Neural progenitor cell (in vitro differentiated cells): Measurements from ENCODE around the gene TEAD1. TPM values are rescaled to one million over a fixed set of nuclear protein-coding genes. Genes with fewer than 3 reads are reported as not detected.

Experiments
- DNase-seq: peaks from one replicate; pipeline ENCODE4 v3.0.0-alpha.2; 2016; ENCODE audit warnings: low spot score
- H2AFZ ChIP-seq: fragments of 200-600 bp; sonication (generic); replicated peaks from 2 replicates; pipeline ENCODE4 v1.6.1; 2016; ENCODE audit warnings: antibody characterized with exemption
- H3F3A ChIP-seq: fragments of 200-600 bp; sonication (generic); 2 replicates; pipeline ENCODE4 v1.6.1; 2016; ENCODE audit warnings: antibody characterized with exemption, low read depth
- H3K27ac ChIP-seq: fragments of 200-600 bp; sonication (generic); 2 replicates; pipeline ENCODE4 v1.5.1; 2016; ENCODE audit warnings: mild to moderate bottlenecking
- H3K27me3 ChIP-seq: fragments of 200-600 bp; sonication (generic); 2 replicates; pipeline ENCODE4 v1.6.1; 2016; ENCODE audit warnings: mild to moderate bottlenecking, moderate library complexity
- H3K36me3 ChIP-seq: fragments of 200-600 bp; sonication (generic); 2 replicates; pipeline ENCODE4 v1.5.1; 2016
- H3K4me1 ChIP-seq: fragments of 200-600 bp; sonication (generic); 2 replicates; pipeline ENCODE4 v1.6.1; 2016; ENCODE audit warnings: mixed run types
- H3K4me2 ChIP-seq: fragments of 200-600 bp; sonication (generic); 2 replicates; pipeline ENCODE4 v1.6.1; 2016
- H3K4me3 ChIP-seq: fragments of 200-600 bp; sonication (generic); 2 replicates; pipeline ENCODE4 v1.5.1; 2016
- H3K79me2 ChIP-seq: fragments of 200-600 bp; sonication (generic); 2 replicates; pipeline ENCODE4 v1.6.1; 2016; ENCODE audit warnings: low read depth
- H3K9ac ChIP-seq: fragments of 200-600 bp; sonication (generic); 2 replicates; pipeline ENCODE4 v1.6.1; 2016
- H3K9me3 ChIP-seq: fragments of 200-600 bp; sonication (generic); 2 replicates; pipeline ENCODE4 v1.5.1; 2016; ENCODE audit warnings: low read depth
- H4K20me1 ChIP-seq: fragments of 200-600 bp; sonication (generic); 2 replicates; pipeline ENCODE4 v1.6.1; 2016; ENCODE audit warnings: low read depth
- H3K27ac Mint-ChIP-seq: 3 replicates; pipeline ENCODE4 v1.8.0; 2021; ENCODE audit warnings: mixed read lengths
- H3K27me3 Mint-ChIP-seq: 2 replicates; pipeline ENCODE4 v1.8.0; 2022; ENCODE audit warnings: low read depth, mild to moderate bottlenecking, inconsistent platforms, moderate library complexity, mixed read lengths; ENCODE audit not compliant: insufficient read depth
- H3K36me3 Mint-ChIP-seq: 3 replicates; pipeline ENCODE4 v1.8.0; 2021; ENCODE audit warnings: mixed read lengths
- H3K4me1 Mint-ChIP-seq: 3 replicates; pipeline ENCODE4 v1.8.0; 2021; ENCODE audit warnings: mixed read lengths
- H3K4me3 Mint-ChIP-seq: 3 replicates; pipeline ENCODE4 v1.8.0; 2021; ENCODE audit warnings: mild to moderate bottlenecking, moderate library complexity, mixed read lengths
- H3K9me3 Mint-ChIP-seq: 3 replicates; pipeline ENCODE4 v1.8.0; 2020; ENCODE audit warnings: mixed read lengths
- CTCF ChIP-seq: fragments of 200-600 bp; sonication (generic); IDR thresholded peaks from 2 replicates; pipeline ENCODE4 v1.5.1; 2017; ENCODE audit warnings: antibody characterized with exemption, mild to moderate bottlenecking
- EZH2 ChIP-seq: fragments of 200-600 bp; sonication (generic); IDR thresholded peaks from 2 replicates; pipeline ENCODE4 v1.6.1; 2017; ENCODE audit warnings: antibody characterized with exemption, mild to moderate bottlenecking, moderate library complexity
- EZH2phosphoT487 ChIP-seq: fragments of 200-600 bp; sonication (generic); IDR thresholded peaks from 2 replicates; pipeline ENCODE4 v1.6.1; 2017; ENCODE audit warnings: antibody characterized with exemption
- total RNA-seq: library from RNA; depleted of rRNA; stranded (reverse); fragments of >200 nt; gene quantifications from 2 replicates; pipeline ENCODE4 v1.2.3, GENCODE V29; 2015; ENCODE audit warnings: low replicate concordance

TEAD1 gene
- total RNA-seq, 1 donor from 2014 or later: 98.3 TPM

DNA sequence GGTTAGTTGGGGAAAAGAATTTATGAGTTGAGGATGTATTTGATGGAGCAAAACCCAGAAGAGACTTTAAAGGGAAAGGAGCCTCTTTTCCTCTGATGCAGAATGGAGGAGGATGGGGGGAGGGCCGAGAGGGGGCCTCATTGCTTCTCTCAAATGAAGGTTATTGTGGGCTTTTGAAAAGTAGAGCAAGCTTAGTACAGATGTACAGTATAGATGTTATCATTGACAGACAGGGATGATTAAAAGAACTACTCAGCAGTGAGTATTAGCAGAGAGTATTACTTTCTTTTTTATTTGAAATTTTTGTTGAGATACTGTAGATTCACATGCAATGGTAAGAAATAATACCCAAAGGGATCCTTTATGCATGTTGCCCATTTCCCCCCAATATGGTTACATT is 98.1 kb downstream of the TEAD1 start:
- TF ChIP-seq CTCF (no peak), EZH2 (no peak), EZH2phosphoT487 (no peak)
- no peak overlapping the region for H3K27ac ChIP-seq
- H3K4me3 ChIP-seq: no peak overlapping the region
- H3K27ac Mint-ChIP-seq: no peak overlapping the region
- no peak overlapping the region for H3K9ac ChIP-seq
- H3K36me3 Mint-ChIP-seq: peaks cover 25% of the 10 kb centered on the region
- no peaks in the 10 kb centered on the region for H3K27me3 ChIP-seq
- peaks cover 6% of the 10 kb centered on the region for H3K27me3 Mint-ChIP-seq
- H3K4me1 ChIP-seq: peaks cover 13% of the 10 kb centered on the region
- peaks cover 21% of the 10 kb centered on the region for H3K4me1 Mint-ChIP-seq
- H3K9me3 Mint-ChIP-seq: no peaks in the 10 kb centered on the region
- H3K9me3 ChIP-seq: no peaks in the 10 kb centered on the region
- peaks cover 99% of the 10 kb centered on the region for H4K20me1 ChIP-seq
- no peak overlapping the region for H2AFZ ChIP-seq
- DNase-seq: no peak
- H3K4me2 ChIP-seq: no peak overlapping the region
- H3F3A ChIP-seq: no peaks in the 10 kb centered on the region
- H3K79me2 ChIP-seq: peaks cover 100% of the 10 kb centered on the region
- no peaks in the 10 kb centered on the region for H3K36me3 ChIP-seq
- no peak overlapping the region for H3K4me3 Mint-ChIP-seq

GRCh38 chr11:12773591-12773990 is 99.4 kb downstream of the TEAD1 start:
- no peak for DNase-seq
- TF ChIP-seq EZH2phosphoT487 (no peak), EZH2 (no peak), CTCF (no peak)
- Mint-ChIP-seq H3K36me3 (peaks cover 21% of the 10 kb centered on the region), H3K27ac (no peak overlapping the region), H3K4me3 (no peak overlapping the region), H3K9me3 (no peaks in the 10 kb centered on the region), H3K27me3 (peaks cover 6% of the 10 kb centered on the region), H3K4me1 (peaks cover 10% of the 10 kb centered on the region)
- no peak overlapping the region for H3K4me2 ChIP-seq
- H3K36me3 ChIP-seq: no peaks in the 10 kb centered on the region
- no peak overlapping the region for H3K9ac ChIP-seq
- no peak overlapping the region for H3K4me3 ChIP-seq
- H3K4me1 ChIP-seq: peaks cover 12% of the 10 kb centered on the region
- H2AFZ ChIP-seq: no peak overlapping the region
- H3K27ac ChIP-seq: no peak overlapping the region
- no peaks in the 10 kb centered on the region for H3K9me3 ChIP-seq
- H4K20me1 ChIP-seq: peaks cover 99% of the 10 kb centered on the region
- H3K27me3 ChIP-seq: no peaks in the 10 kb centered on the region
- H3F3A ChIP-seq: no peaks in the 10 kb centered on the region
- H3K79me2 ChIP-seq: peaks cover 100% of the 10 kb centered on the region

DNA sequence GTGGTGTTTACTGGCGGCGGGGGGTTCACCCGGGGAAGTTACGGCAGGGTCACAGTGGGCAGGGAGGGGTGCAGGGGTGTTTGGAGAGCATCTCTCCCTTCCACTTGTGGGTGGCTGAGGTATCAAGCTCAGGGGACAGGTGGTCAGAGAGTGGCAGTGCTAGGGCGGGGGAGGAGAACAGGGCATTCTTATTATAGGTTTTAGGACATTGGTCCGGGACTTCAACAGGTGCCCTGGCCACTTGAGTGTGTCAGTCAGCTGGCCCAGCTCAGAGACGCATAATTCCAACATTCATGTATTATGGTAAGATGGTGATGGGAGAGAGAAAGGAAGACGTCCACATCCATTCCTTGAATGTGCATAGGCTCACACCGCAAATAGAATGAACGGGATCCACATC is 101.7 kb downstream of the TEAD1 start:
- peaks cover 6% of the 10 kb centered on the region for H3K36me3 ChIP-seq
- Mint-ChIP-seq H3K4me1 (peaks cover 8% of the 10 kb centered on the region), H3K27ac (no peak overlapping the region), H3K36me3 (peaks cover 38% of the 10 kb centered on the region), H3K4me3 (no peak overlapping the region), H3K27me3 (peaks cover 6% of the 10 kb centered on the region), H3K9me3 (peaks cover 8% of the 10 kb centered on the region)
- no peak for DNase-seq
- H3K4me2 ChIP-seq: no peak overlapping the region
- H3F3A ChIP-seq: no peaks in the 10 kb centered on the region
- no peak overlapping the region for H3K4me3 ChIP-seq
- H3K4me1 ChIP-seq: peaks cover 9% of the 10 kb centered on the region
- H3K9ac ChIP-seq: no peak overlapping the region
- no peak overlapping the region for H3K27ac ChIP-seq
- H3K9me3 ChIP-seq: no peaks in the 10 kb centered on the region
- H3K79me2 ChIP-seq: peaks cover 100% of the 10 kb centered on the region
- no peak for TF ChIP-seq EZH2phosphoT487
- no peak for TF ChIP-seq EZH2
- no peak for TF ChIP-seq CTCF
- peaks cover 90% of the 10 kb centered on the region for H4K20me1 ChIP-seq
- no peaks in the 10 kb centered on the region for H3K27me3 ChIP-seq
- no peak overlapping the region for H2AFZ ChIP-seq
